ENCODE results near the gene RAI1.
A peak's percentile ranks its signal among the peaks of the same experiment; 100 is the strongest.

Gene RAI1

GRCh38 chr17:17745476-17746455, 64.5 kb downstream of the RAI1 start:
- Histone ChIP-seq H3K9ac (ENCODE audit: low read length) (no peak overlapping the region), H2BK120ac (ENCODE audit: low read depth, low read length) (no peak overlapping the region), H3K79me1 (ENCODE audit: low read length) (no peaks in the 10 kb centered on the region), H3K4me1 (ENCODE audit: control insufficient read depth, low read depth, low read length) (peaks cover 7% of the 10 kb centered on the region), H3K4me3 (ENCODE audit: low read length) (no peak overlapping the region), H4K5ac (ENCODE audit: low read length) (no peak overlapping the region), H3K18ac (ENCODE audit: low read length) (no peak overlapping the region), H2AK5ac (ENCODE audit: low read length) (no peak overlapping the region), H2BK15ac (replicated peaks; ENCODE audit: low read depth) (no peak overlapping the region), H3K36me3 (ENCODE audit: control insufficient read depth, insufficient read depth, low read length) (no peaks in the 10 kb centered on the region), H3K4me2 (ENCODE audit: low read length) (no peak overlapping the region), H3K27ac (ENCODE audit: low read depth, low read length) (no peak overlapping the region), H4K8ac (ENCODE audit: low read depth, low read length) (no peak overlapping the region), H3K4ac (ENCODE audit: low read depth, low read length) (no peak overlapping the region), H3K79me2 (ENCODE audit: control insufficient read depth, insufficient read depth, low read length) (no peaks in the 10 kb centered on the region), H2BK5ac (ENCODE audit: low read length) (no peak overlapping the region), H3K56ac (ENCODE audit: low read length) (no peak overlapping the region), H3K27me3 (ENCODE audit: insufficient read depth, low read length, poor library complexity) (no peaks in the 10 kb centered on the region), H3K23ac (ENCODE audit: low read length) (no peak overlapping the region)
- no peak for DNase-seq
- WGBS (ENCODE audit: extremely low coverage, insufficient coverage, low lambda C conversion rate): no CpG with 5 or more reads among the region's 33 CpGs

GRCh38 chr17:17748179-17748578, 66.9 kb downstream of the RAI1 start:
- Histone ChIP-seq H3K18ac (ENCODE audit: low read length) (no peak overlapping the region), H3K79me1 (ENCODE audit: low read length) (no peaks in the 10 kb centered on the region), H4K5ac (ENCODE audit: low read length) (no peak overlapping the region), H3K27ac (ENCODE audit: low read depth, low read length) (no peak overlapping the region), H3K79me2 (ENCODE audit: control insufficient read depth, insufficient read depth, low read length) (no peaks in the 10 kb centered on the region), H3K4me3 (ENCODE audit: low read length) (no peak overlapping the region), H2BK5ac (ENCODE audit: low read length) (no peak overlapping the region), H4K8ac (ENCODE audit: low read depth, low read length) (no peak overlapping the region), H3K56ac (ENCODE audit: low read length) (peak overlapping the region; percentile 34), H3K4me1 (ENCODE audit: control insufficient read depth, low read depth, low read length) (peaks cover 13% of the 10 kb centered on the region), H3K23ac (ENCODE audit: low read length) (no peak overlapping the region), H2AK5ac (ENCODE audit: low read length) (no peak overlapping the region), H2BK15ac (replicated peaks; ENCODE audit: low read depth) (no peak overlapping the region), H3K27me3 (ENCODE audit: insufficient read depth, low read length, poor library complexity) (no peaks in the 10 kb centered on the region), H3K4me2 (ENCODE audit: low read length) (no peak overlapping the region), H3K4ac (ENCODE audit: low read depth, low read length) (no peak overlapping the region), H2BK120ac (ENCODE audit: low read depth, low read length) (no peak overlapping the region), H3K36me3 (ENCODE audit: control insufficient read depth, insufficient read depth, low read length) (no peaks in the 10 kb centered on the region), H3K9ac (ENCODE audit: low read length) (no peak overlapping the region)
- DNase-seq: no peak
- WGBS (ENCODE audit: extremely low coverage, insufficient coverage, low lambda C conversion rate): no CpG with 5 or more reads among the region's 3 CpGs

DNA sequence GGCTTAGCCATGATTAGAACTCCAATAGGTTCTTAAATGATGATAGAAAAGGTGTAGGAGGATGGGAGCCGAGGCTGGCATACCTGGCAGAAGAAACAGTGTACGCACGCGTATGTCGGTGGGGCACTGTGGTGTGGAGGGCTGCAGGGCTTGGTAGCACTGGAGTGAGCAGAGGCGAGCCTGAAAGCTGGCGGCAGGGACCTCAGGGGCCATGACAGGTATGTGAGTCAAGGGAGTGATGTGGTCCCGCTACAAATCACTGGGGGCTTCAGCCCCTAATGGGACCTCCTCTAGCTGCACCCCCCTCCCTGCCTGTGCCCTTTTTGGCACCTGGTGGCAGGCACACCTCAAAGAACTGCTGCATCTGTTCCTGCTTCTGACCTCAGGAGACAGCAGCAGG, 67.3 kb downstream of the RAI1 start:
- Histone ChIP-seq H2AK5ac (ENCODE audit: low read length) (no peak overlapping the region), H3K18ac (ENCODE audit: low read length) (no peak overlapping the region), H2BK120ac (ENCODE audit: low read depth, low read length) (no peak overlapping the region), H4K5ac (ENCODE audit: low read length) (no peak overlapping the region), H2BK5ac (ENCODE audit: low read length) (no peak overlapping the region), H3K4me1 (ENCODE audit: control insufficient read depth, low read depth, low read length) (peaks cover 14% of the 10 kb centered on the region), H3K79me1 (ENCODE audit: low read length) (no peaks in the 10 kb centered on the region), H3K23ac (ENCODE audit: low read length) (no peak overlapping the region), H3K9ac (ENCODE audit: low read length) (no peak overlapping the region), H3K79me2 (ENCODE audit: control insufficient read depth, insufficient read depth, low read length) (no peaks in the 10 kb centered on the region), H3K27ac (ENCODE audit: low read depth, low read length) (no peak overlapping the region), H3K27me3 (ENCODE audit: insufficient read depth, low read length, poor library complexity) (no peaks in the 10 kb centered on the region), H4K8ac (ENCODE audit: low read depth, low read length) (no peak overlapping the region), H3K4me3 (ENCODE audit: low read length) (no peak overlapping the region), H3K4ac (ENCODE audit: low read depth, low read length) (no peak overlapping the region), H2BK15ac (replicated peaks; ENCODE audit: low read depth) (no peak overlapping the region), H3K56ac (ENCODE audit: low read length) (peak overlapping the region; percentile 34), H3K4me2 (ENCODE audit: low read length) (no peak overlapping the region), H3K36me3 (ENCODE audit: control insufficient read depth, insufficient read depth, low read length) (no peaks in the 10 kb centered on the region)
- no CpG with 5 or more reads among the region's 8 CpGs for WGBS (ENCODE audit: extremely low coverage, insufficient coverage, low lambda C conversion rate)
- DNase-seq: no peak

- no peak overlapping the region for H2AK5ac ChIP-seq (ENCODE audit: low read length)
- peak overlapping the region; percentile 43 for H3K56ac ChIP-seq (ENCODE audit: low read length)
- H3K36me3 ChIP-seq (ENCODE audit: control insufficient read depth, insufficient read depth, low read length): no peaks in the 10 kb centered on the region
- DNase-seq: peak; percentile 37
- H3K9ac ChIP-seq (ENCODE audit: low read length): peak overlapping the region; percentile 32
- no peak overlapping the region for H2BK15ac ChIP-seq (replicated peaks; ENCODE audit: low read depth)
- H2BK120ac ChIP-seq (ENCODE audit: low read depth, low read length): no peak overlapping the region
- no peaks in the 10 kb centered on the region for H3K27me3 ChIP-seq (ENCODE audit: insufficient read depth, low read length, poor library complexity)
- H3K27ac ChIP-seq (ENCODE audit: low read depth, low read length): no peak overlapping the region
- H3K79me2 ChIP-seq (ENCODE audit: control insufficient read depth, insufficient read depth, low read length): no peaks in the 10 kb centered on the region
- no peak overlapping the region for H3K23ac ChIP-seq (ENCODE audit: low read length)
- H3K4me2 ChIP-seq (ENCODE audit: low read length): no peak overlapping the region
- no peak overlapping the region for H4K5ac ChIP-seq (ENCODE audit: low read length)
- H3K4ac ChIP-seq (ENCODE audit: low read depth, low read length): no peak overlapping the region
- H4K8ac ChIP-seq (ENCODE audit: low read depth, low read length): no peak overlapping the region
- no CpG with 5 or more reads among the region's 17 CpGs for WGBS (ENCODE audit: extremely low coverage, insufficient coverage, low lambda C conversion rate)
- H3K18ac ChIP-seq (ENCODE audit: low read length): no peak overlapping the region
- no peak overlapping the region for H3K4me3 ChIP-seq (ENCODE audit: low read length)
- H2BK5ac ChIP-seq (ENCODE audit: low read length): no peak overlapping the region
- H3K4me1 ChIP-seq (ENCODE audit: control insufficient read depth, low read depth, low read length): peaks cover 14% of the 10 kb centered on the region
- H3K79me1 ChIP-seq (ENCODE audit: low read length): no peaks in the 10 kb centered on the region
These were observed 67.9 kb downstream of the RAI1 start for GRCh38 chr17:17749025-17749772.

- peak; percentile 95 for DNase-seq
These were observed 68.7 kb downstream of the RAI1 start for GRCh38 chr17:17749921-17750320.

More at GRCh38 chr17:17749921-17750320, 68.7 kb downstream of the RAI1 start:
- H4K8ac ChIP-seq (ENCODE audit: low read depth, low read length): no peak overlapping the region
- peak overlapping the region; percentile 64 for H4K5ac ChIP-seq (ENCODE audit: low read length)
- no peak overlapping the region for H3K18ac ChIP-seq (ENCODE audit: low read length)
- no peak overlapping the region for H3K4ac ChIP-seq (ENCODE audit: low read depth, low read length)
- no peaks in the 10 kb centered on the region for H3K79me1 ChIP-seq (ENCODE audit: low read length)
- no peak overlapping the region for H3K4me3 ChIP-seq (ENCODE audit: low read length)
- H3K56ac ChIP-seq (ENCODE audit: low read length): peak overlapping the region; percentile 18
- H2AK5ac ChIP-seq (ENCODE audit: low read length): no peak overlapping the region
- H3K23ac ChIP-seq (ENCODE audit: low read length): no peak overlapping the region
- no CpG with 5 or more reads among the region's 6 CpGs for WGBS (ENCODE audit: extremely low coverage, insufficient coverage, low lambda C conversion rate)
- no peaks in the 10 kb centered on the region for H3K27me3 ChIP-seq (ENCODE audit: insufficient read depth, low read length, poor library complexity)
- H3K36me3 ChIP-seq (ENCODE audit: control insufficient read depth, insufficient read depth, low read length): no peaks in the 10 kb centered on the region
- no peak overlapping the region for H3K4me2 ChIP-seq (ENCODE audit: low read length)
- H3K27ac ChIP-seq (ENCODE audit: low read depth, low read length): no peak overlapping the region
- H2BK5ac ChIP-seq (ENCODE audit: low read length): no peak overlapping the region
- H2BK15ac ChIP-seq (replicated peaks; ENCODE audit: low read depth): no peak overlapping the region
- H3K79me2 ChIP-seq (ENCODE audit: control insufficient read depth, insufficient read depth, low read length): no peaks in the 10 kb centered on the region
- peak overlapping the region; percentile 32 for H3K9ac ChIP-seq (ENCODE audit: low read length)
- no peak overlapping the region for H2BK120ac ChIP-seq (ENCODE audit: low read depth, low read length)
- peaks cover 14% of the 10 kb centered on the region for H3K4me1 ChIP-seq (ENCODE audit: control insufficient read depth, low read depth, low read length)

Measured in mesendoderm (in vitro differentiated cells).